Measurements from ENCODE around the gene DPP6.

- TF ChIP-seq CTCF (conservative IDR thresholded peaks at IDR 0.05; ENCODE audit: low read length) = no peak
- no peak for TF ChIP-seq EZH2phosphoT487 (IDR thresholded peaks at IDR 0.05; ENCODE audit: borderline replicate concordance, low read depth, low read length)
These were observed 592.2 kb downstream of the DPP6 start for GRCh38 chr7:154644366-154644765.
